Osteoblast (primary cell): Measurements from ENCODE around the gene S1PR2. TPM values are rescaled to one million over a fixed set of nuclear protein-coding genes. Genes with fewer than 3 reads are reported as not detected.

ENCODE experiments used
- DNase-seq: peaks from one replicate; pipeline ENCODE4 v3.0.0; 2011; ENCODE audit warnings: low spot score, mixed read lengths; ENCODE audit not compliant: insufficient read length; ENCODE audit errors: missing footprints
- H2AFZ ChIP-seq: 2 replicates; pipeline ENCODE4 v1.6.0; 2011; ENCODE audit warnings: mild to moderate bottlenecking, low read length
- H3K27ac ChIP-seq: 2 replicates; pipeline ENCODE4 v1.5.1; 2011; ENCODE audit warnings: mild to moderate bottlenecking, low read depth, low read length, moderate library complexity
- H3K27me3 ChIP-seq: 2 replicates; pipeline ENCODE4 v1.6.0; 2012; ENCODE audit warnings: mild to moderate bottlenecking, control low read depth, inconsistent platforms, low read length, moderate library complexity; ENCODE audit not compliant: insufficient read depth
- H3K36me3 ChIP-seq: 2 replicates; pipeline ENCODE4 v1.5.1; 2011; ENCODE audit warnings: mild to moderate bottlenecking, low read length, control low read depth, moderate library complexity; ENCODE audit not compliant: insufficient read depth
- H3K4me1 ChIP-seq: 2 replicates; pipeline ENCODE4 v1.5.1; 2011; ENCODE audit warnings: mild to moderate bottlenecking, low read length, control low read depth, moderate library complexity; ENCODE audit not compliant: insufficient read depth
- H3K4me2 ChIP-seq: 2 replicates; pipeline ENCODE4 v1.6.0; 2011; ENCODE audit warnings: mild to moderate bottlenecking, low read length; ENCODE audit not compliant: insufficient read depth
- H3K4me3 ChIP-seq: fragments of 200-600 bp; sonication (generic); 3 replicates; pipeline ENCODE4 v1.5.1; 2012; ENCODE audit warnings: mild to moderate bottlenecking, low read length, inconsistent platforms; ENCODE audit not compliant: insufficient read depth
- H3K79me2 ChIP-seq: 2 replicates; pipeline ENCODE4 v1.6.0; 2012; ENCODE audit warnings: mild to moderate bottlenecking, low read length, control low read depth, inconsistent platforms; ENCODE audit not compliant: insufficient read depth
- H3K9me3 ChIP-seq: 2 replicates; pipeline ENCODE4 v1.5.1; 2011; ENCODE audit warnings: low read depth, low read length, control low read depth
- H4K20me1 ChIP-seq: 2 replicates; pipeline ENCODE4 v1.6.0; 2012; ENCODE audit warnings: mild to moderate bottlenecking, low read length, control low read depth; ENCODE audit not compliant: insufficient read depth
- CTCF ChIP-seq: IDR thresholded peaks from 2 replicates; pipeline ENCODE4 v1.5.1; 2011; ENCODE audit warnings: mild to moderate bottlenecking, low read depth, low read length, moderate library complexity; ENCODE audit errors: extremely low read depth
- total RNA-seq: library from RNA; depleted of rRNA; stranded (reverse); fragments of >200 nt; gene quantifications from 2 replicates; pipeline ENCODE4 v1.2.3, GENCODE V29; 2012

The S1PR2 gene
- total RNA-seq, 1 donor: 9.4 TPM

- no peak overlapping the region for H3K4me3 ChIP-seq
- no peaks in the 10 kb centered on the region for H3K9me3 ChIP-seq
- DNase-seq: no peak
- no peak for TF ChIP-seq CTCF
- H4K20me1 ChIP-seq: no peaks in the 10 kb centered on the region
- H3K27me3 ChIP-seq: no peaks in the 10 kb centered on the region
- no peak overlapping the region for H3K27ac ChIP-seq
- H3K79me2 ChIP-seq: no peaks in the 10 kb centered on the region
- no peak overlapping the region for H3K4me2 ChIP-seq
- no peaks in the 10 kb centered on the region for H3K4me1 ChIP-seq
- no peaks in the 10 kb centered on the region for H3K36me3 ChIP-seq
- H2AFZ ChIP-seq: no peak overlapping the region
Measured at GRCh38 chr19:10277795-10278589, 46.9 kb upstream of the S1PR2 start.

GRCh38 chr19:10274589-10274988, 43.5 kb upstream of the S1PR2 start:
- no peak overlapping the region for H2AFZ ChIP-seq
- H3K27ac ChIP-seq: no peak overlapping the region

GRCh38 chr19:10271543-10272086, 40.5 kb upstream of the S1PR2 start:
- H2AFZ ChIP-seq: peak overlapping the region; percentile 25
- H3K9me3 ChIP-seq: no peaks in the 10 kb centered on the region

More at GRCh38 chr19:10274589-10274988, 43.5 kb upstream of the S1PR2 start:
- no peak overlapping the region for H3K4me2 ChIP-seq
- no peak for TF ChIP-seq CTCF
- H3K79me2 ChIP-seq: no peaks in the 10 kb centered on the region
- no peak overlapping the region for H3K4me3 ChIP-seq
- DNase-seq: no peak
- no peaks in the 10 kb centered on the region for H3K36me3 ChIP-seq
- H3K9me3 ChIP-seq: no peaks in the 10 kb centered on the region
- no peaks in the 10 kb centered on the region for H4K20me1 ChIP-seq
- H3K4me1 ChIP-seq: peaks cover 11% of the 10 kb centered on the region
- H3K27me3 ChIP-seq: no peaks in the 10 kb centered on the region

More at GRCh38 chr19:10271543-10272086, 40.5 kb upstream of the S1PR2 start:
- no peak overlapping the region for H3K27ac ChIP-seq
- peak overlapping the region; percentile 66 for H3K4me3 ChIP-seq
- peak; percentile 58 for DNase-seq
- peak overlapping the region; percentile 74 for H3K4me2 ChIP-seq
- H3K4me1 ChIP-seq: peaks cover 11% of the 10 kb centered on the region
- no peaks in the 10 kb centered on the region for H3K36me3 ChIP-seq
- H3K27me3 ChIP-seq: no peaks in the 10 kb centered on the region
- no peaks in the 10 kb centered on the region for H4K20me1 ChIP-seq
- no peaks in the 10 kb centered on the region for H3K79me2 ChIP-seq
- TF ChIP-seq CTCF: no peak
